Smooth muscle cell (in vitro differentiated cells): ENCODE data around the gene SEC16A. TPM values are rescaled to one million over a fixed set of nuclear protein-coding genes. Genes with fewer than 3 reads are reported as not detected.

Experiments
- DNase-seq: peaks from one replicate; lab custom pipeline; 2025; ENCODE audit not compliant: unreplicated experiment; lab: John Stamatoyannopoulos, UW
- H2AFZ ChIP-seq: fragments of 200-600 bp; sonication (generic); 2 replicates; pipeline ENCODE4 v1.6.0; 2016; ENCODE audit warnings: antibody characterized with exemption, low read depth, mild to moderate bottlenecking
- H3F3A ChIP-seq: fragments of 200-600 bp; sonication (generic); 2 replicates; pipeline ENCODE4 v1.6.0; 2017; ENCODE audit warnings: antibody characterized with exemption, low read depth
- H3K27ac ChIP-seq: fragments of 200-600 bp; sonication (generic); 2 replicates; pipeline ENCODE4 v1.5.1; 2016; ENCODE audit warnings: low read depth, mild to moderate bottlenecking
- H3K27me3 ChIP-seq: fragments of 200-600 bp; sonication (generic); 2 replicates; pipeline ENCODE4 v1.6.1; 2016; ENCODE audit warnings: low read depth, mild to moderate bottlenecking
- H3K36me3 ChIP-seq: fragments of 200-600 bp; sonication (generic); 2 replicates; pipeline ENCODE4 v1.5.1; 2016; ENCODE audit warnings: low read depth
- H3K4me1 ChIP-seq: fragments of 200-600 bp; sonication (generic); 2 replicates; pipeline ENCODE4 v1.5.1; 2016; ENCODE audit warnings: low read depth
- H3K4me2 ChIP-seq: fragments of 200-600 bp; sonication (generic); 2 replicates; pipeline ENCODE4 v1.6.0; 2016; ENCODE audit warnings: mild to moderate bottlenecking
- H3K4me3 ChIP-seq: fragments of 200-600 bp; sonication (generic); 2 replicates; pipeline ENCODE4 v1.5.1; 2016; ENCODE audit warnings: mild to moderate bottlenecking
- H3K79me2 ChIP-seq: fragments of 200-600 bp; sonication (generic); 2 replicates; pipeline ENCODE4 v1.6.0; 2016; ENCODE audit warnings: low read depth, mild to moderate bottlenecking
- H3K9ac ChIP-seq: fragments of 200-600 bp; sonication (generic); 2 replicates; pipeline ENCODE4 v1.6.0; 2016; ENCODE audit warnings: low read depth
- H3K9me3 ChIP-seq: fragments of 200-600 bp; sonication (generic); replicated peaks from 2 replicates; pipeline ENCODE4 v1.5.1; 2016; ENCODE audit warnings: low read depth
- H4K20me1 ChIP-seq: fragments of 200-600 bp; sonication (generic); 2 replicates; pipeline ENCODE4 v1.6.0; 2016; ENCODE audit warnings: low read depth
- WGBS: methylation state at CpG from one replicate; pipeline ENCODE4 v1.1.7; 2016; ENCODE audit warnings: low lambda C conversion rate; 5-methylcytosine and 5-hydroxymethylcytosine counted together
- polyA plus RNA-seq: library from polyadenylated mRNA; unstranded; fragments of >200 nt; fragmentation: Nextera tagmentation; extraction: Ambion mirVana; gene quantifications from 2 replicates; pipeline ENCODE4 v1.2.1, GENCODE V29; 2016
- total RNA-seq: library from RNA; depleted of rRNA; stranded (reverse); fragments of >200 nt; gene quantifications from 2 replicates; pipeline ENCODE4 v1.2.3, GENCODE V29; 2014
- TF ChIP-seq, protein P1 (sequence below): fragments of 200-600 bp; sonication (generic); IDR thresholded peaks from 2 replicates; pipeline ENCODE4 v1.5.1; 2017; ENCODE audit warnings: borderline replicate concordance, mild to moderate bottlenecking, antibody characterized with exemption; ENCODE audit not compliant: insufficient read depth, poor library complexity, severe bottlenecking

Gene SEC16A
- total and polyA plus RNA-seq, 2 experiments from 2014 or later: 45.7 to 56.8 TPM

DNA sequence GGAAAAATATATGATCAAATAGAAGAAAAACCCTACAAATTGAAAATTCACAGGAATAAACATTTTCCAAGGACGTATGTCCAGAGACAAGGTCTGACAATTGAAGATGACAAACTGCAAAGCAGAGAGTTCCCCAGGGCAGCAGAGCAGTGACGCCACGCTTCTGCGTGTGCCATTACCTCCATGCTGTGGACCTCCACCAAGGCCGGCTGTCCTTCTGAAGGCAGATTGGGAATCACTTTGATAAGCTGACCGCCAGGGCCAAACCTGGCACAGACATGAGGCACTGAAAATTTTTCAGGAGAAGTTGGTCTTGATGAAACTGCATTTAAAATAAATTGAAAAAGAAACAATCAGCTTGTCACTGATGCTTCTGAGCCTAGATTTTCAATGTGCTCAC is 18.6 kb downstream of the SEC16A start:
- no peak overlapping the region for H2AFZ ChIP-seq
- TF ChIP-seq, protein P1, sequence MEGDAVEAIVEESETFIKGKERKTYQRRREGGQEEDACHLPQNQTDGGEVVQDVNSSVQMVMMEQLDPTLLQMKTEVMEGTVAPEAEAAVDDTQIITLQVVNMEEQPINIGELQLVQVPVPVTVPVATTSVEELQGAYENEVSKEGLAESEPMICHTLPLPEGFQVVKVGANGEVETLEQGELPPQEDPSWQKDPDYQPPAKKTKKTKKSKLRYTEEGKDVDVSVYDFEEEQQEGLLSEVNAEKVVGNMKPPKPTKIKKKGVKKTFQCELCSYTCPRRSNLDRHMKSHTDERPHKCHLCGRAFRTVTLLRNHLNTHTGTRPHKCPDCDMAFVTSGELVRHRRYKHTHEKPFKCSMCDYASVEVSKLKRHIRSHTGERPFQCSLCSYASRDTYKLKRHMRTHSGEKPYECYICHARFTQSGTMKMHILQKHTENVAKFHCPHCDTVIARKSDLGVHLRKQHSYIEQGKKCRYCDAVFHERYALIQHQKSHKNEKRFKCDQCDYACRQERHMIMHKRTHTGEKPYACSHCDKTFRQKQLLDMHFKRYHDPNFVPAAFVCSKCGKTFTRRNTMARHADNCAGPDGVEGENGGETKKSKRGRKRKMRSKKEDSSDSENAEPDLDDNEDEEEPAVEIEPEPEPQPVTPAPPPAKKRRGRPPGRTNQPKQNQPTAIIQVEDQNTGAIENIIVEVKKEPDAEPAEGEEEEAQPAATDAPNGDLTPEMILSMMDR: no peak
- no peaks in the 10 kb centered on the region for H3K4me1 ChIP-seq
- H3K79me2 ChIP-seq: peaks cover 46% of the 10 kb centered on the region
- H3K36me3 ChIP-seq: peaks cover 24% of the 10 kb centered on the region
- no peak overlapping the region for H3K4me3 ChIP-seq
- H3K4me2 ChIP-seq: no peak overlapping the region
- no peaks in the 10 kb centered on the region for H3F3A ChIP-seq
- H3K27ac ChIP-seq: no peak overlapping the region
- peaks cover 98% of the 10 kb centered on the region for H4K20me1 ChIP-seq
- no peak overlapping the region for H3K9ac ChIP-seq
- H3K27me3 ChIP-seq: no peaks in the 10 kb centered on the region
- 98% methylated on average over 6 of the region's 6 CpGs for WGBS
- no peak for DNase-seq
- no peaks in the 10 kb centered on the region for H3K9me3 ChIP-seq

DNA sequence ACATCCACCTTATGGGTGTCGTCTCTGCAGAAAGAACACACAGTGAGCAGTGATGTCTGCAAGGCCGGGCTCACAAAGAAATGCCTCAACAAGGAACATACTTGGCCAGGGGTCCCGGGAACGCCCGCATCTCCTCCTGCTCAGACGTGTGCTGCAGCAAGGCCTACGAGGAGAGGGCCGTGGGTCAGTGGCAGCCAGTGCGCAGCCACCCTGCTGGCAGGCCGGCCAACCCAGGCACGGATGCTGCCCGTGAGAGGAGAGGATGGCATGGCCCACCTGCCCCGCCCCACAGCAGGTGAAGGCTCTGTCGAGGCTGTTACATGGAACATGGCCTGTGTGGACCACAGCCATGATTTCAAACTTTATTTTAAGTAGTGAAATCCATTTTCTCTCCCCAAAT is 19.3 kb downstream of the SEC16A start:
- no peak for DNase-seq
- no peak overlapping the region for H3K9ac ChIP-seq
- H2AFZ ChIP-seq: no peak overlapping the region
- H4K20me1 ChIP-seq: peaks cover 98% of the 10 kb centered on the region
- TF ChIP-seq, protein P1: no peak
- no peaks in the 10 kb centered on the region for H3K4me1 ChIP-seq
- H3K27ac ChIP-seq: no peak overlapping the region
- WGBS: 98% methylated on average over 14 of the region's 14 CpGs
- peaks cover 39% of the 10 kb centered on the region for H3K79me2 ChIP-seq
- H3K4me2 ChIP-seq: no peak overlapping the region
- H3K9me3 ChIP-seq: no peaks in the 10 kb centered on the region
- H3K27me3 ChIP-seq: no peaks in the 10 kb centered on the region
- peaks cover 25% of the 10 kb centered on the region for H3K36me3 ChIP-seq
- no peak overlapping the region for H3K4me3 ChIP-seq
- no peaks in the 10 kb centered on the region for H3F3A ChIP-seq

DNA sequence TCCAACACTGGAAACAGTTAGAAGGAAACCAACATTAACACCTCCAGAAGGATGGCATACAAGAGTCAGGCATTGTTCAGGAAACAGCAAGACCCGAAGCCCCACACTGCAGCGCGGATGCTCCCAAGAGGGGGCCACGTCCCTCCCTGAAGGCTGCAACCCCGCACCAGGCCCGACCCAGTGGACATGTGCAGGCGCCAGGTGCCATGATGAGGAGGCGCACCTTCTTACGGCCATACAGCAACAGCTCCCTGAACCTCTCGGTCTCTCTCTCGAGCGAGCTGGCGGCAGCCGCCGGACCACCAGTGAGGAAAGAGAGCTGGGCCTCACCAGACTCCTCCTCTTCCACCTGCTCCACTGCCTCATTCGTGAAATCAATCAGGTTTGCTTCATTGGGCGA is 20.2 kb downstream of the SEC16A start:
- Histone ChIP-seq H3K4me1 (no peaks in the 10 kb centered on the region), H2AFZ (no peak overlapping the region), H3K36me3 (peaks cover 23% of the 10 kb centered on the region), H3F3A (no peaks in the 10 kb centered on the region), H3K27me3 (no peaks in the 10 kb centered on the region), H3K4me2 (no peak overlapping the region), H3K9ac (no peak overlapping the region), H3K4me3 (no peak overlapping the region), H3K79me2 (peaks cover 30% of the 10 kb centered on the region), H4K20me1 (peaks cover 98% of the 10 kb centered on the region), H3K27ac (no peak overlapping the region), H3K9me3 (no peaks in the 10 kb centered on the region)
- WGBS: 98% methylated on average over 17 of the region's 17 CpGs
- TF ChIP-seq, protein P1: no peak
- DNase-seq: no peak

DNA sequence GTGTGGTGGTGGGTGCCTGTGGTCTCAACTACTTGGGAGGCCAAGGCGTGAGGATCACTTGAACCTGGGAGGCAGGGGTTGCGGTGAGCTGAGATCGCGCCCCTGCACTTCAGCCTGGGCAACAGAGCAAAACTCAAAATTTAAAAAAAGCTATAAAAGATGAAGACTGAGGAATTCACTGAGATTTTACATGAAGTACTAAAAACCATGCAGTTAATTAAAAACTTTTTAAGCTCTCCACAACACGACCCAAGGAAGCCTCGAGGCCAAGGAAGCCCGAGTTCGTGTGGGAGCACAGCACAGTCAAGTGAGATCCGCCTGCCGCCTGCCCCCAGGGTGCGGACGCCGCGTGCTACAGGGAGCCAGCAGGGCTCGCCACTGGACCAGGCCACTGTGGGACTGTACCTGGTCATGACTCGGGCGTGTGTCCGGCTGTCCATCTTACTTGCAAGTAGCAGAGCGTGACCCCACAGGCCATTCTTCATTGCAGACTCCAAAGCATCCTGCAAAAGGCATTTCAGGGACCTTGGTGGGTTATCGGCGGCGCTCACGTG is 22.0 kb downstream of the SEC16A start:
- peaks cover 98% of the 10 kb centered on the region for H4K20me1 ChIP-seq

More for the DNA sequence above, 22.0 kb downstream of the SEC16A start:
- Histone ChIP-seq H3K4me2 (no peak overlapping the region), H3K27me3 (no peaks in the 10 kb centered on the region), H3K27ac (no peak overlapping the region), H3K36me3 (peaks cover 16% of the 10 kb centered on the region), H3F3A (no peaks in the 10 kb centered on the region), H2AFZ (no peak overlapping the region), H3K9ac (no peak overlapping the region), H3K79me2 (peaks cover 21% of the 10 kb centered on the region), H3K4me3 (no peak overlapping the region), H3K9me3 (no peaks in the 10 kb centered on the region), H3K4me1 (no peaks in the 10 kb centered on the region)
- no peak for DNase-seq
- TF ChIP-seq, protein P1: no peak
- WGBS: 98% methylated on average over 23 of the region's 23 CpGs
